Liver (tissue), 9 donors: Measurements from ENCODE around the gene DIO3. TPM values are rescaled to one million over a fixed set of nuclear protein-coding genes. Genes with fewer than 3 reads are reported as not detected.

Experiments used
- DNase-seq: peaks from one replicate; pipeline ENCODE4 v3.0.0-alpha.2; 2017; ENCODE audit warnings: low spot score
- H3K27ac ChIP-seq, 2 donors: one replicate each; pipeline ENCODE4 v1.7.0; 2013; ENCODE audit warnings: inconsistent platforms in 2 of 2, low read length in 2 of 2, control low read depth in 1 of 2, low read depth in 1 of 2, mild to moderate bottlenecking in 1 of 2
- H3K27me3 ChIP-seq, 4 donors: one replicate each; pipeline versions ENCODE4 v1.6.1 to v1.7.0; 2013; ENCODE audit warnings: low read length in 3 of 4, inconsistent platforms in 1 of 4, mild to moderate bottlenecking in 1 of 4, moderate library complexity in 1 of 4; ENCODE audit not compliant: control insufficient read depth in 4 of 4, insufficient read depth in 4 of 4
- H3K36me3 ChIP-seq, 4 donors: one replicate each; pipeline versions ENCODE4 v1.6.1 to v1.7.0; 2013; ENCODE audit warnings: low read length in 3 of 4, mild to moderate bottlenecking in 3 of 4, low read depth in 1 of 4, moderate library complexity in 1 of 4; ENCODE audit not compliant: control insufficient read depth in 4 of 4, insufficient read depth in 3 of 4
- H3K4me1 ChIP-seq, 4 donors: one replicate each; pipeline versions ENCODE4 v1.6.1 to v1.7.0; 2013; ENCODE audit warnings: low read length in 3 of 4, mild to moderate bottlenecking in 3 of 4, moderate library complexity in 1 of 4; ENCODE audit not compliant: control insufficient read depth in 4 of 4, insufficient read depth in 4 of 4
- H3K4me3 ChIP-seq, 3 donors: one replicate each; pipeline versions ENCODE4 v1.6.1 to v1.7.0; 2013; ENCODE audit warnings: low read length in 3 of 3, control low read depth in 1 of 3, low read depth in 1 of 3, mild to moderate bottlenecking in 1 of 3
- H3K9ac ChIP-seq, 2 donors: one replicate each; pipeline ENCODE4 v1.7.0; 2013; ENCODE audit warnings: low read length in 2 of 2, mild to moderate bottlenecking in 2 of 2, moderate library complexity in 2 of 2, control low read depth in 1 of 2, low read depth in 1 of 2
- H3K9me3 ChIP-seq, 4 donors: one replicate each; pipeline versions ENCODE4 v1.6.1 to v1.7.0; 2013; ENCODE audit warnings: low read length in 3 of 4; ENCODE audit not compliant: control insufficient read depth in 4 of 4
- EGR1 ChIP-seq, 2 donors: IDR thresholded peaks; 2 replicates each; pipeline ENCODE4 v1.6.1; 2016 to 2018; ENCODE audit warnings: antibody characterized with exemption in 2 of 2, low read depth in 2 of 2
- FOXA1 ChIP-seq: IDR thresholded peaks from 2 replicates; pipeline ENCODE4 v1.6.1; 2016; ENCODE audit warnings: antibody characterized with exemption
- FOXA2 ChIP-seq: IDR thresholded peaks from 2 replicates; pipeline ENCODE4 v1.6.1; 2016; ENCODE audit warnings: antibody characterized with exemption
- GABPA ChIP-seq, 2 donors: IDR thresholded peaks in 1 of 2; conservative IDR thresholded peaks in 1 of 2; 2 replicates each; pipeline ENCODE4 v1.6.1; 2016; ENCODE audit warnings: antibody characterized with exemption in 2 of 2, mild to moderate bottlenecking in 1 of 2, moderate library complexity in 1 of 2
- HNF4A ChIP-seq, 2 donors: conservative IDR thresholded peaks; 2 replicates each; pipeline ENCODE4 v1.6.1; 2016; ENCODE audit warnings: antibody characterized with exemption in 2 of 2, mild to moderate bottlenecking in 2 of 2
- HNF4G ChIP-seq: IDR thresholded peaks from 2 replicates; pipeline ENCODE4 v1.6.1; 2016; ENCODE audit warnings: antibody characterized with exemption
- NR2F2 ChIP-seq: IDR thresholded peaks from 2 replicates; pipeline ENCODE4 v1.6.1; 2016; ENCODE audit warnings: antibody characterized with exemption
- RXRA ChIP-seq, 2 donors: IDR thresholded peaks; 2 replicates each; pipeline ENCODE4 v1.6.1; 2017 to 2018; ENCODE audit warnings: antibody characterized with exemption in 2 of 2, mild to moderate bottlenecking in 1 of 2
- SP1 ChIP-seq: IDR thresholded peaks from 2 replicates; pipeline ENCODE4 v1.6.1; 2018; ENCODE audit warnings: antibody characterized with exemption, mild to moderate bottlenecking
- TAF1 ChIP-seq: conservative IDR thresholded peaks from 2 replicates; pipeline ENCODE4 v1.6.1; 2016; ENCODE audit warnings: antibody characterized with exemption, mild to moderate bottlenecking
- YY1 ChIP-seq: IDR thresholded peaks from 2 replicates; pipeline ENCODE4 v1.6.1; 2016; ENCODE audit warnings: antibody characterized with exemption, mild to moderate bottlenecking
- WGBS: extraction: QIAGEN DNeasy Blood & Tissue Kit; methylation state at CpG from one replicate; pipeline ENCODE4 v1.1.7; 2013; 5-methylcytosine and 5-hydroxymethylcytosine counted together
- polyA plus RNA-seq, 2 donors: library from polyadenylated mRNA; stranded (reverse) in 1 of 2; unstranded in 1 of 2; fragments of 200-250 nt in 1 of 2; fragments of >200 nt in 1 of 2; fragmentation: Nextera tagmentation in 1 of 2; extraction: Ambion mirVana in 1 of 2; gene quantifications; one replicate each; pipeline versions ENCODE4 v1.2.1 to v1.2.3, GENCODE V29; 2013 to 2015
- total RNA-seq, 2 donors: library from RNA; depleted of rRNA; stranded (reverse); fragments of >200 nt; gene quantifications; one replicate each; pipeline ENCODE4 v1.2.3, GENCODE V29; 2014
- TF ChIP-seq, protein P1 (sequence below): IDR thresholded peaks from 2 replicates; pipeline ENCODE4 v1.6.1; 2016; ENCODE audit warnings: antibody characterized with exemption
- TF ChIP-seq, protein P2 (sequence below): IDR thresholded peaks from 2 replicates; pipeline ENCODE4 v1.6.1; 2016; ENCODE audit warnings: antibody characterized with exemption
- TF ChIP-seq, protein P3 (sequence below): IDR thresholded peaks from 2 replicates; pipeline ENCODE4 v1.6.1; 2016; ENCODE audit warnings: antibody characterized with exemption
- donor health status: healthy.
- donor health status: healthy.
- donor health status: healthy.
- donor health status: healthy.
- donor health status: healthy.

The DIO3 gene
- total and polyA plus RNA-seq, 4 donors, result 0.17 to 9.3 (median 0.51) TPM; not detected in 1

DNA sequence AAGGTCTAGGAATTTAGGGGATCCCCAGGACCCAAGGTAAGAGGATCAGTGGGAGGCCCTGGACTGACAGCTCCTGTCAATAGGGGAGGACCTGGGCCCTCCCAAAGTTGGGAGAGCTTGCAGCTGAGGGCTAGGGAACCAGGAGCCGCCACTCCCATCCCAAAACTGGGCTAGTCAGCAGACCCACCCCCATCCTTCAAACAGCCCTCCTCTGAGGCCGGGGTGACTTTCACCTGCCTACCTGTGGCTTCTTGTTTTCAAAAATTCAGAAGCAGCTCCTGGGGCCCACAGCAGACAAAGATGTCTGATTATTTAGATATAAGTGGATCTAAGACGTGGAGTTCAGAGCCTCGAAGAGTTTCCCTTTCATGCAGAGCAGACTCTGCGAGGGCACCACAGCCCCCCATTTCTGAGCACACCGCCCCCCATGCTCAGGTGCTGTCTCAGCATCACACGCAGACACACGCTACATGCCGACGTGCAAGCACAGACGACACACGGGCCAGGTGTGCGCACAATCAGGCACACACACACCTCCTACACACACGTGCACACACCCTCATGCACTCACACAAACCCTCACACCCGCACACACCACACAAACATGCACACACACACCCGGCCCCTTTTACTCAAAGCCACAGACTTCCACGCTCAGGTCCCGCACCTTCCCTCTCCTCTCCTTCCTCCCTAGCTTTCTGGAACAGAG is 21.9 kb downstream of the DIO3 start:
- Histone ChIP-seq H3K9ac (no peak overlapping the region), H3K9me3 (no peaks in the 10 kb centered on the region), H3K27ac (no peak overlapping the region), H3K27me3 (peaks cover 0 to 7% (median 0%) of the 10 kb centered on the region in 4 donors), H3K4me3 (no peak overlapping the region), H3K36me3 (no peaks in the 10 kb centered on the region), H3K4me1 (no peaks in the 10 kb centered on the region)
- TF ChIP-seq HNF4A (conservative IDR thresholded peaks at IDR 0.05) (no peak), EGR1 (IDR thresholded peaks at IDR 0.05; ENCODE audit: low read depth in 2 of 2) (no peak), HNF4G (no peak), FOXA2 (no peak)
- TF ChIP-seq, protein P1, sequence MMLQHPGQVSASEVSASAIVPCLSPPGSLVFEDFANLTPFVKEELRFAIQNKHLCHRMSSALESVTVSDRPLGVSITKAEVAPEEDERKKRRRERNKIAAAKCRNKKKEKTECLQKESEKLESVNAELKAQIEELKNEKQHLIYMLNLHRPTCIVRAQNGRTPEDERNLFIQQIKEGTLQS, result no peak
- TF ChIP-seq, protein P2, sequence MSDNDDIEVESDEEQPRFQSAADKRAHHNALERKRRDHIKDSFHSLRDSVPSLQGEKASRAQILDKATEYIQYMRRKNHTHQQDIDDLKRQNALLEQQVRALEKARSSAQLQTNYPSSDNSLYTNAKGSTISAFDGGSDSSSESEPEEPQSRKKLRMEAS, result no peak
- WGBS, result 93% methylated on average over 18 of the region's 18 CpGs
- no peak for DNase-seq

DNA sequence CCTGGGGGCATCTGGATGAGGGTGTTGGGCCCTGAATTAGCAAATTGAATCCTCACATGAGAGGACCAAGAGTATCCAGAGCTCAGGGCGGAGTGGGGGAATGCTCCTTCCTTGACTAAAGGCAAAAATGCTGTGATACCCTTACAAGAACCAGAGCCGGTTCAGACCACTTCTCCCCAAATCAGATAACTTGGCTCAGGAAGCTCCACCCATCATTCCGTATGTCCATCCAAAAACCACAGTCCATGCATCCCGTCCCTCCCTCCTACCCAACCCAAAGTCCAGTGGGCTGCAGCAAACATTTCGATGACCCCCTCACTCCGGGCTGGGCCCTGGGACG is 22.4 kb downstream of the DIO3 start:
- H3K27me3 ChIP-seq, result peaks cover 0 to 7% (median 0%) of the 10 kb centered on the region in 4 donors
- H3K27ac ChIP-seq, result no peak overlapping the region
- TF ChIP-seq GABPA (IDR thresholded peaks at IDR 0.05 in 1 of 2, conservative IDR thresholded peaks at IDR 0.05 in 1 of 2) (no peak), RXRA (IDR thresholded peaks at IDR 0.05) (no peak), TAF1 (no peak), FOXA2 (no peak), SP1 (no peak), YY1 (no peak), NR2F2 (no peak)
- TF ChIP-seq, protein P3, sequence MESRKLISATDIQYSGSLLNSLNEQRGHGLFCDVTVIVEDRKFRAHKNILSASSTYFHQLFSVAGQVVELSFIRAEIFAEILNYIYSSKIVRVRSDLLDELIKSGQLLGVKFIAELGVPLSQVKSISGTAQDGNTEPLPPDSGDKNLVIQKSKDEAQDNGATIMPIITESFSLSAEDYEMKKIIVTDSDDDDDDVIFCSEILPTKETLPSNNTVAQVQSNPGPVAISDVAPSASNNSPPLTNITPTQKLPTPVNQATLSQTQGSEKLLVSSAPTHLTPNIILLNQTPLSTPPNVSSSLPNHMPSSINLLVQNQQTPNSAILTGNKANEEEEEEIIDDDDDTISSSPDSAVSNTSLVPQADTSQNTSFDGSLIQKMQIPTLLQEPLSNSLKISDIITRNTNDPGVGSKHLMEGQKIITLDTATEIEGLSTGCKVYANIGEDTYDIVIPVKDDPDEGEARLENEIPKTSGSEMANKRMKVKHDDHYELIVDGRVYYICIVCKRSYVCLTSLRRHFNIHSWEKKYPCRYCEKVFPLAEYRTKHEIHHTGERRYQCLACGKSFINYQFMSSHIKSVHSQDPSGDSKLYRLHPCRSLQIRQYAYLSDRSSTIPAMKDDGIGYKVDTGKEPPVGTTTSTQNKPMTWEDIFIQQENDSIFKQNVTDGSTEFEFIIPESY, result no peak
- H3K4me1 ChIP-seq, result no peaks in the 10 kb centered on the region
- H3K9me3 ChIP-seq, result no peaks in the 10 kb centered on the region
- no peak overlapping the region for H3K9ac ChIP-seq
- DNase-seq, result no peak
- H3K4me3 ChIP-seq, result no peak overlapping the region
- no peaks in the 10 kb centered on the region for H3K36me3 ChIP-seq
- WGBS, result 84% methylated on average over 7 of the region's 7 CpGs

DNA sequence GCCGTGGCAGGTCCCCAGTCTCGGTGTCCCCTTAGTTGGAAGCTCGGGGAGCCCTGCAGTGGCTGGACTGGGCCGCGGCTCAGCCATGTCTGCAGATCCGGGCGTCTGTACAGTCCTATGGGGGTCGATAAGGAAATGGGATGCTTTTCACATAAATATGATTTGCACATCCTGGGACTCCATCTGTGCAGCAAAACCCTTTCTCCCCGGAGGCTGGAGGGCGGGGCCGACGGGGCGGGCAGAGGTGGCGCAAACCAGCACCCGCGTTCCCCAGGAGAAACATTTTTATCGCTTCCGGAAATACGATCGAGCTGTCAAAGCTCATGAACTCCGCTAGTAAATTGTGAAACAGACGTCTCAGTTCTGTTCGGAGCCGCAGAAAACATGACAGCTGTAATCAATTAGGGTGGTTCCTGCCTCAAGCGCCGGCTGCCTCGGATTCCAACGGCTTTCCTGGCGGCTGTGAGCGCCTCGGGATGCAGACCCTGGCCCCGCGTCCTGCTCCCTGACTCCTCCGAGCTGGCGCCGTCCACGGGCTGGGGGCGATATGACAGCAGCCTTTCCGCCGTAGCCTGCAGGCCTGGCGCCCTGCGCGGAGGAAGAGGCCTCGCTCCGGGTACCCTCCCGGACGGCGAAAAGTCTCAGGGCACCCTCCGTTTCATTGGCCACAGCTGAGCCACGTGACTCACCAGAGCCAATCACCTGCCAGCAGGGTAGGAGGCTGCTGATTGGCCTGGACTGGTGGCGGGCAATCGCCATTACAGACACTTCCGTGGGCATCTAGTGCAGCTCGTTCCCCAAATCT is 23.0 kb downstream of the DIO3 start:
- 86% methylated on average over 54 of the region's 54 CpGs for WGBS

More for the DNA sequence above, 23.0 kb downstream of the DIO3 start:
- no peak for DNase-seq
- Histone ChIP-seq H3K4me3 (no peak overlapping the region), H3K9ac (no peak overlapping the region), H3K4me1 (no peaks in the 10 kb centered on the region), H3K9me3 (no peaks in the 10 kb centered on the region), H3K27me3 (peaks cover 0 to 5% (median 0%) of the 10 kb centered on the region in 4 donors), H3K36me3 (no peaks in the 10 kb centered on the region), H3K27ac (no peak overlapping the region)
- no peak for TF ChIP-seq FOXA1
